ENCODE measurements around the gene ADGRL4.

DNA sequence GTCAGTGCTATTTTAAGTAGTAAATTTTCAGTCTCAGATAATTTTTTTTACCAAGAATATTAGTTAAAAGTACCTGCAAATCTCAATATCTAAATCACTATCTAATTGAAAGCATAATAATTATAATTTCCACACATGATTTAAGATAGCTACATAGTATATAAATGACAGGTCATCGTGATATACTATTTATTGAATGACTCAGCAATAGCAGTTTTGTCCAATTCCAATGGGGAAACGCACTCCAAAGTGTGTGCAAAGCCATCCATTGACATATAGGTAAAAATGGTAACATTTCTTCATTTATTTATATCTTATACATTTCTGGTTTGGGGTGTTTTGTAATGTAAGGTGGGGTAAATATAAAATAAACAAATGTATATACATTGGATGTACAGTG is 19.5 kb downstream of the ADGRL4 start:
- TF ChIP-seq POLR2A (IDR thresholded peaks at IDR 0.05; ENCODE audit: low read length) (no peak), RAD21 (conservative IDR thresholded peaks at IDR 0.05 in 1 of 2, IDR thresholded peaks at IDR 0.05 in 1 of 2) (no peak), EHMT2 (IDR thresholded peaks at IDR 0.05; ENCODE audit: low read depth) (no peak), SREBF2 (IDR thresholded peaks at IDR 0.05) (no peak), RFX5 (IDR thresholded peaks at IDR 0.05) (no peak), NR3C1 (IDR thresholded peaks at IDR 0.05) (no peak), NPAS2 (CRISPR knock-in tag; IDR thresholded peaks at IDR 0.05; ENCODE audit: borderline replicate concordance) (no peak), ZC3H11A (IDR thresholded peaks at IDR 0.05) (no peak), EP300 (IDR thresholded peaks at IDR 0.05) (no peak), ESRRA (IDR thresholded peaks at IDR 0.05; ENCODE audit: borderline replicate concordance, low read length) (no peak), RARB (CRISPR knock-in tag; IDR thresholded peaks at IDR 0.05) (no peak)
- TF ChIP-seq, protein P1, sequence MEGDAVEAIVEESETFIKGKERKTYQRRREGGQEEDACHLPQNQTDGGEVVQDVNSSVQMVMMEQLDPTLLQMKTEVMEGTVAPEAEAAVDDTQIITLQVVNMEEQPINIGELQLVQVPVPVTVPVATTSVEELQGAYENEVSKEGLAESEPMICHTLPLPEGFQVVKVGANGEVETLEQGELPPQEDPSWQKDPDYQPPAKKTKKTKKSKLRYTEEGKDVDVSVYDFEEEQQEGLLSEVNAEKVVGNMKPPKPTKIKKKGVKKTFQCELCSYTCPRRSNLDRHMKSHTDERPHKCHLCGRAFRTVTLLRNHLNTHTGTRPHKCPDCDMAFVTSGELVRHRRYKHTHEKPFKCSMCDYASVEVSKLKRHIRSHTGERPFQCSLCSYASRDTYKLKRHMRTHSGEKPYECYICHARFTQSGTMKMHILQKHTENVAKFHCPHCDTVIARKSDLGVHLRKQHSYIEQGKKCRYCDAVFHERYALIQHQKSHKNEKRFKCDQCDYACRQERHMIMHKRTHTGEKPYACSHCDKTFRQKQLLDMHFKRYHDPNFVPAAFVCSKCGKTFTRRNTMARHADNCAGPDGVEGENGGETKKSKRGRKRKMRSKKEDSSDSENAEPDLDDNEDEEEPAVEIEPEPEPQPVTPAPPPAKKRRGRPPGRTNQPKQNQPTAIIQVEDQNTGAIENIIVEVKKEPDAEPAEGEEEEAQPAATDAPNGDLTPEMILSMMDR (IDR thresholded peaks at IDR 0.05), result no peak
- TF ChIP-seq, protein P2, sequence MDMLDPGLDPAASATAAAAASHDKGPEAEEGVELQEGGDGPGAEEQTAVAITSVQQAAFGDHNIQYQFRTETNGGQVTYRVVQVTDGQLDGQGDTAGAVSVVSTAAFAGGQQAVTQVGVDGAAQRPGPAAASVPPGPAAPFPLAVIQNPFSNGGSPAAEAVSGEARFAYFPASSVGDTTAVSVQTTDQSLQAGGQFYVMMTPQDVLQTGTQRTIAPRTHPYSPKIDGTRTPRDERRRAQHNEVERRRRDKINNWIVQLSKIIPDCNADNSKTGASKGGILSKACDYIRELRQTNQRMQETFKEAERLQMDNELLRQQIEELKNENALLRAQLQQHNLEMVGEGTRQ (IDR thresholded peaks at IDR 0.05), result no peak
- TF ChIP-seq, protein P3, sequence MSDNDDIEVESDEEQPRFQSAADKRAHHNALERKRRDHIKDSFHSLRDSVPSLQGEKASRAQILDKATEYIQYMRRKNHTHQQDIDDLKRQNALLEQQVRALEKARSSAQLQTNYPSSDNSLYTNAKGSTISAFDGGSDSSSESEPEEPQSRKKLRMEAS (IDR thresholded peaks at IDR 0.05), result no peak

Data from A549 (cell line).